KBM-7 (cell line): ENCODE measurements around the gene SOS1.

ENCODE experiments used
- DNase-seq: peaks from one replicate; pipeline ENCODE4 v3.0.0-alpha.2; 2015
- in situ Hi-C: fragments of 300-500 bp; cut with MboI; formaldehyde crosslinking; loops from 2 replicates; pipeline ENCODE4 v1.14.3; 2020; ENCODE audit warnings: low sequenced_read_pairs, low pct_unique_long_range_greater_than_20kb, mixed read lengths

SOS1 gene

GRCh38 chr2:38982498-38982897, 138.4 kb downstream of the SOS1 start:
- no peak for DNase-seq
- in situ Hi-C loops, result no loop called here

GRCh38 chr2:38981670-38982357, 139.0 kb downstream of the SOS1 start:
- in situ Hi-C loops, result no loop called here
- DNase-seq, result no peak

GRCh38 chr2:38981003-38981669, 139.7 kb downstream of the SOS1 start:
- in situ Hi-C loops, result no loop called here
- DNase-seq, result no peak

GRCh38 chr2:38978908-38979307, 141.9 kb downstream of the SOS1 start:
- no peak for DNase-seq
- in situ Hi-C loops, result no loop called here

- peak; percentile 68 for DNase-seq
- in situ Hi-C loops, result no loop called here
Measured at GRCh38 chr2:38978296-38978903, 142.5 kb downstream of the SOS1 start.

- in situ Hi-C loops, result no loop called here
- DNase-seq, result no peak
Measured at GRCh38 chr2:38977047-38977446, 143.8 kb downstream of the SOS1 start.

GRCh38 chr2:38975042-38975441, 145.8 kb downstream of the SOS1 start:
- no peak for DNase-seq
- in situ Hi-C loops, result no loop called here

- in situ Hi-C loops, result no loop called here
Measured at GRCh38 chr2:38973266-38973665, 147.6 kb downstream of the SOS1 start.

GRCh38 chr2:38971377-38971776, 149.5 kb downstream of the SOS1 start:
- in situ Hi-C loops, result no loop called here

More at GRCh38 chr2:38973266-38973665, 147.6 kb downstream of the SOS1 start:
- no peak for DNase-seq

GRCh38 chr2:38968021-38968420, 152.8 kb downstream of the SOS1 start:
- in situ Hi-C loops, result no loop called here
- no peak for DNase-seq

More at GRCh38 chr2:38971377-38971776, 149.5 kb downstream of the SOS1 start:
- no peak for DNase-seq

GRCh38 chr2:38966678-38967077, 154.2 kb downstream of the SOS1 start:
- in situ Hi-C loops, result no loop called here

GRCh38 chr2:38966006-38966405, 154.8 kb downstream of the SOS1 start:
- DNase-seq, result no peak
- in situ Hi-C loops, result no loop called here

More at GRCh38 chr2:38966678-38967077, 154.2 kb downstream of the SOS1 start:
- no peak for DNase-seq

- DNase-seq, result no peak
- in situ Hi-C loops, result no loop called here
Measured at GRCh38 chr2:38960609-38961320, 160.1 kb downstream of the SOS1 start.

GRCh38 chr2:38959938-38960608, 160.8 kb downstream of the SOS1 start:
- in situ Hi-C loops, result no loop called here
- DNase-seq, result no peak

- DNase-seq, result no peak
- in situ Hi-C loops, result no loop called here
Measured at GRCh38 chr2:38959466-38959865, 161.4 kb downstream of the SOS1 start.

GRCh38 chr2:38957972-38958371, 162.9 kb downstream of the SOS1 start:
- no peak for DNase-seq
- in situ Hi-C loops, result no loop called here

GRCh38 chr2:38951766-38952165, 169.1 kb downstream of the SOS1 start:
- DNase-seq, result no peak
- in situ Hi-C loops, result no loop called here

GRCh38 chr2:38948995-38949394, 171.9 kb downstream of the SOS1 start:
- DNase-seq, result no peak
- in situ Hi-C loops, result no loop called here

GRCh38 chr2:38948387-38948882, 172.4 kb downstream of the SOS1 start:
- in situ Hi-C loops, result no loop called here

More at GRCh38 chr2:38948387-38948882, 172.4 kb downstream of the SOS1 start:
- no peak for DNase-seq
